Activated T-helper 1 cell treated with anti-CD3 and anti-CD28 coated beads, Interleukin-12 subunit alpha, Interleukin-12 subunit beta, Interleukin-2, Interleukin-4 antibody, amounts not matched to agents 30 ng/mL and 10 ng/mL and 1 ng/mL, durations not matched to agents 14 hours and 24 hours and 36 hours (primary cell): ENCODE measurements around the gene GVQW3. TPM values are rescaled to one million over a fixed set of nuclear protein-coding genes. Genes with fewer than 3 reads are reported as not detected.

Experiments
- DNase-seq: peaks from one replicate; pipeline ENCODE4 v3.0.0; 2021; ENCODE audit warnings: low spot score
- H3K27ac Mint-ChIP-seq: one replicate; pipeline ENCODE4 v1.8.0; 2021; ENCODE audit warnings: mild to moderate bottlenecking, mixed read lengths
- H3K27me3 Mint-ChIP-seq: one replicate; pipeline ENCODE4 v1.8.0; 2022; ENCODE audit warnings: mild to moderate bottlenecking, moderate library complexity, mixed read lengths; ENCODE audit not compliant: insufficient read depth
- H3K36me3 Mint-ChIP-seq: one replicate; pipeline ENCODE4 v1.8.0; 2021; ENCODE audit warnings: low read depth, mixed read lengths
- H3K4me1 Mint-ChIP-seq: one replicate; pipeline ENCODE4 v1.8.0; 2021; ENCODE audit warnings: low read depth, mixed read lengths
- H3K4me3 Mint-ChIP-seq: one replicate; pipeline ENCODE4 v1.8.0; 2021; ENCODE audit warnings: mild to moderate bottlenecking, moderate library complexity, mixed read lengths
- H3K9me3 Mint-ChIP-seq: one replicate; pipeline ENCODE4 v1.8.0; 2021; ENCODE audit warnings: mixed read lengths
- intact Hi-C: fragments of 100-400 bp; cut with micrococcal nuclease; formaldehyde crosslinking; loops from one replicate; pipeline ENCODE4 v1.15.1; 2024
- total RNA-seq: library from RNA; stranded (reverse); gene quantifications from 2 replicates; pipeline ENCODE4 v1.2.3, GENCODE V29; 2022

GVQW3 gene
- total RNA-seq, result 3.9 and 4.7 TPM in 2 replicates

GRCh38 chr11:76380977-76381719, at the start of gene GVQW3, which contains the start of gene THAP12:
TSS of gene GVQW3 (plus strand) at chr11:76381323. CDS start at chr11:76381829, 506 bp downstream.
TSS of gene THAP12 (minus strand) at chr11:76381132. CDS start at chr11:76380836, 296 bp downstream.
- Mint-ChIP-seq H3K4me1 (peaks cover 44% of the 10 kb centered on the region), H3K4me3 (peak within 1 kb of the TSS; percentile 94), H3K9me3 (no peaks in the 10 kb centered on the region), H3K27ac (peak within 1 kb of the TSS; percentile 95), H3K27me3 (no peaks in the 10 kb centered on the region), H3K36me3 (peaks cover 10% of the 10 kb centered on the region)
- DNase-seq, result peak; percentile 97
- intact Hi-C loops, result loop anchor here (1.0 to 10.0 kb wide), 12 partner anchors 10 to 819 kb away; partner anchors contain the start of genes ACER3, LRRC32, SERPINH1 and UVRAG

DNA sequence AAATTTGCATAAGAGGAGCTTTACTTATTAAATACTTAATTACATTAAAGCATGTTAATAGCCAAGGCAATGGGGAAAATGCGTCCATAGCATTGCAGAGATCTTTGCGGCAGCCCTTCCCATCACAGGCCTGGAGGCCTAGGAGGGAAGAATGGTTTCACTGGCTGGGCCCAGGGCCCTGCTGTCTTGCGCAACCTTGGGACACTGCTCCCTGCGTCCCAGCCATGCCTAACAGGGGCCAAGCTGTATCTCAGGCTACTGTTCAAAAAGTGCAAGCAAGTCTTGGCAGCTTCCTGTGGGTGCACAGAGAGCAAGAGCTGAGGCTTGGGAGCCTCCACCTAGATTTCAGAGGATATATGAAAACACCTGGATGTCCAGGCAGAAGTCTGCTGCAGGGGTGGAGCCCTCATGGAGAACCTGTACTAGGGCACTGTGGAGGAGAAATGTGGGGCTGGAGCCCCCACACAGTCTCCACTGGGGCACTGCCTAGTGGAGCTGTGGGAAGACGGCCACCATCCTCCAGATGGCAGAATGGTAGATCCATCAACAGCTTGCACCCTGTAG, 46.2 kb upstream of the GVQW3 start:
- H3K27me3 Mint-ChIP-seq, result no peaks in the 10 kb centered on the region
- peaks cover 18% of the 10 kb centered on the region for H3K4me1 Mint-ChIP-seq
- H3K36me3 Mint-ChIP-seq, result no peaks in the 10 kb centered on the region
- H3K27ac Mint-ChIP-seq, result no peak overlapping the region
- H3K9me3 Mint-ChIP-seq, result peaks cover 22% of the 10 kb centered on the region
- intact Hi-C loops, result no loop called here
- no peak overlapping the region for H3K4me3 Mint-ChIP-seq
- DNase-seq, result no peak

DNA sequence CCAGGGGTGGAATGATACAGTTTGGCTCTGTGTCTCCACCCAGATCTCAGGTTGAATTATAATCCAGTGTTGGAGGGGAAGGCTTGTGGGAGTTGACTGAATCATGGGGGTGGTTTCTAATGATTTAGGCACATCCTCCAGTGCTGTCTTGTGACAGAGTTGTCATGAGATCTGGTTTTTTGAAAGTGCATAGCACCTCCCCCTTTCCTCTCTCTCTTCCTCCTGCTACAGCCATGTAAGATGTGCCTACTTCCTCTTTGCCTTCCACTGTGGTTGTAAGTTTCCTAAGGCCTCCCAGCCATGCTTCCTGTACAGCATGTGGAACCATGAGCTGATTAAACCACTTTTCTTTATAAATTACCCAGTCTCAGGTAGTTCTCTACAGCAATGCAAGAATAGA, 45.3 kb upstream of the GVQW3 start:
- Mint-ChIP-seq H3K4me3 (no peak overlapping the region), H3K36me3 (no peaks in the 10 kb centered on the region), H3K9me3 (peaks cover 22% of the 10 kb centered on the region), H3K4me1 (peaks cover 23% of the 10 kb centered on the region), H3K27ac (no peak overlapping the region), H3K27me3 (no peaks in the 10 kb centered on the region)
- intact Hi-C loops, result no loop called here
- DNase-seq, result no peak

DNA sequence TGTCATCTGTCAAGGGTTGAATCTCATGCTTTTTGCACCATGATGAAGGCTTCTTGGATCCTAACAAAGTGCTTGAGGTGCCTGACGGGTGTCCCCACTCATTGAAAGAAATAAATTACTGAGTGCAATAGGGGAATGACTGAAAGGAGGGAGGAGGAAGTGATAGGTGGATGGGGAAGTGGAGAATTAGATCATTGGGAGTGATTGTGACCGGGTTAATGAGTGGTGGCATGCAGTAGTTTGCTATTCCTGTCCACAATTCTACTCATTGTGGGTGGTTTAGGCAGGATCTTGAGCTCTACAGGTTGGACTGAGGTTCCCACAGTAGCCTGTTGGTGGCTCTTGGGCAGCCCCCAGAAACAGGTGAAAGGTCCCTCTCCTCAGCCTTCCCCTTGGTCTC, 44.5 kb upstream of the GVQW3 start:
- H3K27me3 Mint-ChIP-seq, result no peaks in the 10 kb centered on the region
- intact Hi-C loops, result no loop called here
- H3K27ac Mint-ChIP-seq, result no peak overlapping the region
- no peak overlapping the region for H3K4me3 Mint-ChIP-seq
- H3K36me3 Mint-ChIP-seq, result no peaks in the 10 kb centered on the region
- no peak for DNase-seq
- H3K4me1 Mint-ChIP-seq, result peaks cover 23% of the 10 kb centered on the region
- H3K9me3 Mint-ChIP-seq, result peaks cover 22% of the 10 kb centered on the region

GRCh38 chr11:76337469-76337868, 43.7 kb upstream of the GVQW3 start:
- DNase-seq, result no peak
- Mint-ChIP-seq H3K27me3 (no peaks in the 10 kb centered on the region), H3K9me3 (peaks cover 22% of the 10 kb centered on the region), H3K27ac (no peak overlapping the region), H3K4me1 (peaks cover 23% of the 10 kb centered on the region), H3K36me3 (no peaks in the 10 kb centered on the region), H3K4me3 (no peak overlapping the region)
- intact Hi-C loops, result no loop called here

DNA sequence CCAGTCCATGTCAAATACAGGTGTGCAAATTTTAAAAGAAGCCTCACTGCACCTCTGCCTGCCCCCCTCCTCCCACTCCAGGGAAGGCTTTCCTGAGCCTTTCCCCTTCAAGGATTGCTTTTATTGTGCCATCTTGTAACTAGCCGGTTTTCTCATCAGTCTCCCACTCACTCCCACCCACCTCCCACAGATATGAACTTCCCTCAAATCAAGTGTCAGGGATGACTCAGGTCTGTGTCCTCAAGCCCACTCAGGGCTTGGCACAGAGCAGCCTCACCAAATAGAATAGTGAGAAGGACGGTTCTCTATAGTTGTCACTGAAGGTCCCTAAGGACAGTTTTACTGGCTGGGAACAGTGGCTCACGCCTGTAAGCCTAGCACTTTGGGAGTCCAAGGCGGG, 43.2 kb upstream of the GVQW3 start:
- no peaks in the 10 kb centered on the region for H3K27me3 Mint-ChIP-seq
- H3K9me3 Mint-ChIP-seq, result peaks cover 22% of the 10 kb centered on the region
- no peak overlapping the region for H3K27ac Mint-ChIP-seq
- H3K36me3 Mint-ChIP-seq, result no peaks in the 10 kb centered on the region
- peaks cover 23% of the 10 kb centered on the region for H3K4me1 Mint-ChIP-seq
- intact Hi-C loops, result no loop called here
- DNase-seq, result no peak
- no peak overlapping the region for H3K4me3 Mint-ChIP-seq

DNA sequence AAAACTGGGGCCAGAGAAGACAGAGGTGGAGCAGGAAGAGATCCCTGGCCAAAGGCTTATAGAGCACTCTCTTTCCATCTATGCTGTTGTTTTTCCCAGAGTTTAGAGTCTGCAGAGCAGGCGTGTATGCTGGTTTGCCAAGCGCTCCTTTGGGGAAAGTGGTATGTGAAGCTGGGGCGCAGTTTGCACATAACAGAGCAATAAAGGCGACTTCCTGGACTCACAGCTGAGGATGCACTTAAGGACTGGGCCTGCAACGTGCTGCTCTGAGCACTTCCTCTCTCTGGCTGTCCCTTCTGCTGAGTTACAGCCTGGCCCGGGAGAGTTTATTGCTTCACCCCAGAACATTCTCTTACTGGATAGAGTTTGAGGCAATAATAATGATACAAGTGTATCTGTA, 41.9 kb upstream of the GVQW3 start:
- DNase-seq, result no peak
- intact Hi-C loops, result no loop called here
- peaks cover 19% of the 10 kb centered on the region for H3K9me3 Mint-ChIP-seq
- H3K4me1 Mint-ChIP-seq, result peaks cover 23% of the 10 kb centered on the region
- no peak overlapping the region for H3K4me3 Mint-ChIP-seq
- peaks cover 2% of the 10 kb centered on the region for H3K36me3 Mint-ChIP-seq
- H3K27ac Mint-ChIP-seq, result peak overlapping the region; percentile 8
- H3K27me3 Mint-ChIP-seq, result no peaks in the 10 kb centered on the region

DNA sequence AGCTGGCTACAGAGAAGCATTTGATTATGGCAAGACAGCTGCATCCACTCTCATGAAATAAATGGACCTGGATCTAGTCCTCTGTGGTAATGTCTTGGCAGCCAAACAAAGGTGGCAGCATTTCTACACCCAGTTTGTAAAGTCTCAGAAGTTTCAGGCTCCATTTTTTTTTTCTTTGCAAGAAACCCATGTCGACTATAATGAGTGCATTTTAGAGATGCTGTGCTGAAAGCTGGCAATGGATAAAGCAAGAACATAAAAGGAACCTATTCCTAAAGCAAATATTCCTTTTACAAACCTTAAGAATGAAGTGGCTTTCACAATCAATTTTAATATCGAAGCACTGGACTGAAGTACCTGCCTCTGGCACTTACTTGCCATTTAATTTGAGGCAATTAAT, 33.7 kb upstream of the GVQW3 start:
- H3K36me3 Mint-ChIP-seq, result peaks cover 25% of the 10 kb centered on the region
- no peak for DNase-seq
- no peak overlapping the region for H3K4me3 Mint-ChIP-seq
- H3K9me3 Mint-ChIP-seq, result no peaks in the 10 kb centered on the region
- no peaks in the 10 kb centered on the region for H3K27me3 Mint-ChIP-seq
- no peaks in the 10 kb centered on the region for H3K4me1 Mint-ChIP-seq
- intact Hi-C loops, result no loop called here
- no peak overlapping the region for H3K27ac Mint-ChIP-seq

DNA sequence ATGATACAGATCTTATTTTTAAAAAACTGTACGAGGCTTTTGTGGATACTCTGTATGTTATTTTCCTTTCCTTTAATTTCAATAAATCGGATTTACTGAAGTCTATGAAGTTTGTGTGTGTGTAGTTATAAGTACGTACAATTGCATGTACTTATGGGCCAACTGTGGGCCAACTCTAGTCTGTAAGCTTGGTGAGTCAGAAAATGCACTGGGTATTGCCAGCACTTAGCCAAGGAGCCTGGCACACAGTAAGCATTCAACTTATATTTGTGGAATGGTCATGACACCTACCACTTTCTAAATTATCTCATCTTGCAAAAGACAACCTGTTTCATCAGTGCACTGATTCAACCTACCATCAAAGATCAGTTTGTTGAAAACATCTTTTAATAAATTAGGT, 32.8 kb upstream of the GVQW3 start:
- no peaks in the 10 kb centered on the region for H3K9me3 Mint-ChIP-seq
- intact Hi-C loops, result no loop called here
- no peak overlapping the region for H3K27ac Mint-ChIP-seq
- peaks cover 34% of the 10 kb centered on the region for H3K36me3 Mint-ChIP-seq
- no peaks in the 10 kb centered on the region for H3K27me3 Mint-ChIP-seq
- DNase-seq, result no peak
- H3K4me1 Mint-ChIP-seq, result no peaks in the 10 kb centered on the region
- no peak overlapping the region for H3K4me3 Mint-ChIP-seq

GRCh38 chr11:76355172-76355571, 26.0 kb upstream of the GVQW3 start:
- DNase-seq, result no peak
- intact Hi-C loops, result no loop called here
- Mint-ChIP-seq H3K36me3 (peaks cover 62% of the 10 kb centered on the region), H3K9me3 (peaks cover 14% of the 10 kb centered on the region), H3K27ac (no peak overlapping the region), H3K4me1 (peaks cover 8% of the 10 kb centered on the region), H3K27me3 (no peaks in the 10 kb centered on the region), H3K4me3 (no peak overlapping the region)

DNA sequence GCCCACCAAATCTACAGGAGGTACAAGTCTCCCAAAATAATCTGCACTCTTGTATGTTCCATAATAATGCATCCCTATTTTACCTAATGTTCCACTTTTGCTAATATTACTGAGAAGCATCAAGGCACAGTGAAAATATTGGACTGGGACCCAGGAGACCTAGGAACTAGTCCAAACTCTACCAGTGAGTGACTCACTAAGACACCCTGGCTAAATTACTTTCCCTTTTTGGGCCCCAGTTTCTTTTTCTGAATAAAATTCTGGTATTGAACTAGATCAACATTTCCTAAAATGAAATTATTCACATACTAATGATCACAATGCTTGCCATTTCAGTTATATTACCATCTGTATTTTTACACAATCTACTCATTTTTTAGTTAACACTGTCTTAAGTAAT, 19.7 kb upstream of the GVQW3 start:
- H3K27me3 Mint-ChIP-seq, result no peaks in the 10 kb centered on the region
- no peaks in the 10 kb centered on the region for H3K9me3 Mint-ChIP-seq
- no peak overlapping the region for H3K4me3 Mint-ChIP-seq
- no peak overlapping the region for H3K27ac Mint-ChIP-seq
- intact Hi-C loops, result loop anchor here (1.0 kb wide), 1 partner anchor 19 kb away; no protein-coding TSS in a partner anchor
- H3K36me3 Mint-ChIP-seq, result peaks cover 31% of the 10 kb centered on the region
- H3K4me1 Mint-ChIP-seq, result peaks cover 30% of the 10 kb centered on the region
- DNase-seq, result no peak

DNA sequence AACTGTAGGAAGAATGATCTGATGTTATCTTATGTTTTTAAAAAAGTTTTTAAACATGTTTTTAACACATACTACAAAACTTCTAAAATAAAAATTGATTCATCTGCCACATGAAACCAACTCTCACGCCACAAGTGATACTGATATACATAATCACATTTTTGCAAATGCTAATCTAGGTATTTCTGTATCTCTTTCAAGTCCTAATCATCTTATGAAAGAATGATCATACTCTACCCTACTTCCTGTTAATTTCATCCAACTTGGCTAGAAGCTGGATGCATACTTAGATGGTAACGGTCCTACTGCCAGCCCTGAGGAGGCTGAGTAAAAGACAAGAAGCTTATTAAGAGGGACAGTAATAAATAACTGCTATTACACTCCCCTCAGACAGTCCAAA, 19.3 kb upstream of the GVQW3 start:
- intact Hi-C loops, result loop anchor here (1.0 kb wide), 1 partner anchor 19 kb away; no protein-coding TSS in a partner anchor
- no peak overlapping the region for H3K27ac Mint-ChIP-seq

GRCh38 chr11:76362716-76363115, 18.4 kb upstream of the GVQW3 start:
- intact Hi-C loops, result no loop called here

More for the DNA sequence above, 19.3 kb upstream of the GVQW3 start:
- Mint-ChIP-seq H3K36me3 (peaks cover 31% of the 10 kb centered on the region), H3K4me1 (peaks cover 30% of the 10 kb centered on the region), H3K27me3 (no peaks in the 10 kb centered on the region), H3K9me3 (no peaks in the 10 kb centered on the region), H3K4me3 (no peak overlapping the region)
- no peak for DNase-seq

More at GRCh38 chr11:76362716-76363115, 18.4 kb upstream of the GVQW3 start:
- Mint-ChIP-seq H3K27me3 (no peaks in the 10 kb centered on the region), H3K4me3 (no peak overlapping the region), H3K4me1 (peaks cover 30% of the 10 kb centered on the region), H3K27ac (no peak overlapping the region), H3K36me3 (peaks cover 26% of the 10 kb centered on the region), H3K9me3 (no peaks in the 10 kb centered on the region)
- DNase-seq, result no peak
